ENCODE measurements around the gene CSNK1E.

Gene CSNK1E

DNA sequence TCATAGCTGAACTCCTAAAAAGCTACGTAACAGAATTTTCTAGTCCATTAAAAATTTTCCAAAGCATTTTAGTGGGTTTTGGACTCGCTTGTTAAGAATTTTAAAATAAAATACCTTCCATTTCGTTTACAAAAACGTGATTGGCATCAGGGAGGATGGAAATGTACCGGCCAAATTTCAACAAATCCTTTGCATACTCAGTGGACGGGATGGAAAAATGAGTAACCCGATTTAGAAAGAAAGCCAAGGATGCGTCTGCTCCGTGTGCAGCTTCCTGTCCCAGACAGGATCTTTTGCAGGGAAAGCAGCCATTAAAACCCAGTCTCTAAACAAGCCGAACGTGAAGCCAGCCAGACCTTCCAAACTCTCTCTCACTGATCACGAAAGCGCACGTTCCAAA, 60.1 kb downstream of the CSNK1E start:
- Mint-ChIP-seq H3K27ac (no peak overlapping the region), H3K27me3 (ENCODE audit: low read depth, poor library complexity) (peaks cover 6% of the 10 kb centered on the region), H3K4me3 (no peak overlapping the region), H3K9me3 (no peaks in the 10 kb centered on the region), H3K4me1 (peaks cover 45% of the 10 kb centered on the region), H3K36me3 (ENCODE audit: low read depth) (peaks cover 15% of the 10 kb centered on the region)
- DNase-seq, result no peak
- TF ChIP-seq, protein P1, sequence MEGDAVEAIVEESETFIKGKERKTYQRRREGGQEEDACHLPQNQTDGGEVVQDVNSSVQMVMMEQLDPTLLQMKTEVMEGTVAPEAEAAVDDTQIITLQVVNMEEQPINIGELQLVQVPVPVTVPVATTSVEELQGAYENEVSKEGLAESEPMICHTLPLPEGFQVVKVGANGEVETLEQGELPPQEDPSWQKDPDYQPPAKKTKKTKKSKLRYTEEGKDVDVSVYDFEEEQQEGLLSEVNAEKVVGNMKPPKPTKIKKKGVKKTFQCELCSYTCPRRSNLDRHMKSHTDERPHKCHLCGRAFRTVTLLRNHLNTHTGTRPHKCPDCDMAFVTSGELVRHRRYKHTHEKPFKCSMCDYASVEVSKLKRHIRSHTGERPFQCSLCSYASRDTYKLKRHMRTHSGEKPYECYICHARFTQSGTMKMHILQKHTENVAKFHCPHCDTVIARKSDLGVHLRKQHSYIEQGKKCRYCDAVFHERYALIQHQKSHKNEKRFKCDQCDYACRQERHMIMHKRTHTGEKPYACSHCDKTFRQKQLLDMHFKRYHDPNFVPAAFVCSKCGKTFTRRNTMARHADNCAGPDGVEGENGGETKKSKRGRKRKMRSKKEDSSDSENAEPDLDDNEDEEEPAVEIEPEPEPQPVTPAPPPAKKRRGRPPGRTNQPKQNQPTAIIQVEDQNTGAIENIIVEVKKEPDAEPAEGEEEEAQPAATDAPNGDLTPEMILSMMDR (IDR thresholded peaks at IDR 0.05), result no peak

DNA sequence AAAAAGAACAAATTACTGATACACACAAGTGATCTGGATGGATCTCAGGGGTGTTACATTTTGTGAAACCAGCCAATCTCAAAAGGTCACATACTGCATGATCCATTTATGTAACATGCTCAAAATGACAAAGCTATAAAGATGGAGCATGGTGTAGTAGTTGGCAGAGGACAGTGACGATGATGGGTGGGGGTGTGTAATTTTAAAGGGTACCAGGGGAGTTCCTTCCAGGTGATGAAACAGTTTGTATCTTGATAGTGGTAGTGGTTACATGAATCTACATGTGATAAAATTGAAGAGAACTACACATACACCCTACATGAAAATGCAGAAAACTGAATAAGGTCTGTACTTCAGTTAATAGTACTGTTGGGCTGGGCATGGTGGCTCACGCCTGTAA, 61.5 kb downstream of the CSNK1E start:
- TF ChIP-seq, protein P1 (IDR thresholded peaks at IDR 0.05), result no peak
- peaks cover 12% of the 10 kb centered on the region for H3K36me3 Mint-ChIP-seq (ENCODE audit: low read depth)
- H3K27me3 Mint-ChIP-seq (ENCODE audit: low read depth, poor library complexity), result peaks cover 6% of the 10 kb centered on the region
- H3K4me3 Mint-ChIP-seq, result no peak overlapping the region
- H3K9me3 Mint-ChIP-seq, result peaks cover 1% of the 10 kb centered on the region
- H3K27ac Mint-ChIP-seq, result no peak overlapping the region
- no peak for DNase-seq
- H3K4me1 Mint-ChIP-seq, result peaks cover 30% of the 10 kb centered on the region

DNA sequence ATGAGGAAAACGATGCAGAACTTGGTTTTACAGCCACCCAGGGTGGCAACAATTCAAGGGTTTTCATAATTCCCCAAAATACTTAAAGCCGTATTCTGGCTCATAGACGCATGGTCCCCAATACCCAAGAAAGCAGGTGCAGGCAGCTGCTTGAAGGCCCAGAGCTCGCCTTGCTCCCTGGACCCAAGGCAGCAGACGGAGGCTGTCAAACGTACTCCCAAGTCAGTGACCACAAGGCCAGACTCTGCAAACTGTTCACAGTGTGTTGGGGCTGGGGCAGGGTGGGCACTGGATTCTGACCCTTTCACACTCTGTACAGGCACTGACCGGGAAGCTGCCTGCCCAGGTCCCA, 65.9 kb downstream of the CSNK1E start:
- no peaks in the 10 kb centered on the region for H3K4me1 Mint-ChIP-seq
- peaks cover 7% of the 10 kb centered on the region for H3K27me3 Mint-ChIP-seq (ENCODE audit: low read depth, poor library complexity)
- DNase-seq, result no peak
- no peak overlapping the region for H3K4me3 Mint-ChIP-seq
- peaks cover 42% of the 10 kb centered on the region for H3K36me3 Mint-ChIP-seq (ENCODE audit: low read depth)
- TF ChIP-seq, protein P1 (IDR thresholded peaks at IDR 0.05), result no peak
- peaks cover 18% of the 10 kb centered on the region for H3K9me3 Mint-ChIP-seq
- no peak overlapping the region for H3K27ac Mint-ChIP-seq

DNA sequence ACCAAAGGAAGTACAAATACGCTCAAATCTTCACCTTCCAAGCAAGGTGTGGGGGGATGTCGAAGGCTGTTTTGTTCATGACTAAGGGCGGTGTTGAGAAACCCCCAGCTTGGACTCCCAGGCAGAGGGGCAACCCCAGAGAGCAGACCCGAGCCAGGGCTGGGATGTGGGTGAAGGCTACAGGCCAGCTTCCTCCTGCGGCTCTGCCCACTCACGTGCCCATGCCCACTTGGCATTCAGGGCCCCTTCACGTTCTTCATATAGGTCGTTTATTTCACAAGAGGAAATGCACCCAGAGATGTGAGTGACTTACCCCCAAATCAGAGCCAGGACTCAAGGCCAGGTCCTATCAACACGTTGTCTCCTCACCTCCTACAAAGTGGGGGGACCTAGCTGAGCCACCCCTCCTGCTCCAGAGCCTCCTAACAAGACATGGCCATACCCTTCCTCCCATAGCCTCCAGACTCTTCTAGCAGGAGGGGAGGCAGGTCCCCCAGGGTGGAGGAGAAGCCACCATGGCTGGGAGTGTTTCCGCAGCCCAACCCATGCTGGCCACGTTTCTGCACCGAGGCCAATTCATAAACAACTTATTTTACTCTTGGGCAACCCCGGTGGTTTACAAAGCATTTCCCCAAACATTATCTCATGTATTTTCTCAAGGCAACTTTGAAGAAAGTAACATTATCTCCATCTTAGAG, 66.4 kb downstream of the CSNK1E start:
- Mint-ChIP-seq H3K27ac (no peak overlapping the region), H3K4me3 (no peak overlapping the region), H3K27me3 (ENCODE audit: low read depth, poor library complexity) (peaks cover 7% of the 10 kb centered on the region), H3K9me3 (peaks cover 18% of the 10 kb centered on the region), H3K4me1 (no peaks in the 10 kb centered on the region), H3K36me3 (ENCODE audit: low read depth) (peaks cover 41% of the 10 kb centered on the region)
- DNase-seq, result no peak
- TF ChIP-seq, protein P1 (IDR thresholded peaks at IDR 0.05), result no peak

DNA sequence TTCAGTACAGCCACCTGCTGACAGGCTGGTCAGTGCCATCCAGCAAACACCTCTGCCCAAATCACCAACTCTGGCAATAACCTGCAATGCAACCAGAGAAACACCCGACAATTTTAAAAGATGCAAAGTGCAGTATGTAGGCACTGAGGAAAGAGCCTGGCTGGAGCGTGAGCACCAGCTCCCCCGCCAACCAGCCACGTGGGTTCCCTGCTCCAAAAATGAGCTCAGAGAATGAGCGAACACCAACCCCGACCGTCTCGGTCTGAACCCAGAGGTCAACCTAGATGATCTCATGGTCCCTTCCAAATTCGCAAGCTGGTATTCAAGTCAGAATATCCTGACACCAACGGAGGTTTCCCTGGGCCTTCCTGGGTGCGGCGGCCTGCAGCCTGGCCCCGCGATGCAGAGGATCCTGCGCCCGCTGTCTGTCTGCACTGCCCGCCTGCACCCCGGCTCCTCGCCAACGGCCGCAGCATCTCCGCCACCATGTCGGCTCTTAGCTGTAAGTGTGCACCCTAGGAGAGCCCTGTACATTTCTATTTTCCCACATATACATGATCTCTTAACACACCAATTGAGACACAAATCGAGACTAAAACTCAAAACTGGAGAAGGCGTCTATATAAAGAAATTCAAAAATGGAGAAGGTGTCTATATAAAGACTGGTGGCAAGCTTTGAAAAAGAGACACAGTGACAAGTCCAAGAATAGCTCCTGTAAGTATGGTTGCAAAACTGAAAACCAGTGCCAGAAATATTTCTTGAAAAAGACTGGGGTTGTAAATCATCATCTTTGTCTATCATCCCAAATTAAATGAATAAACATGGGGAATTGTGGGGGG, 67.2 kb downstream of the CSNK1E start:
- Mint-ChIP-seq H3K27me3 (ENCODE audit: low read depth, poor library complexity) (peaks cover 7% of the 10 kb centered on the region), H3K27ac (no peak overlapping the region), H3K4me1 (no peaks in the 10 kb centered on the region), H3K9me3 (peaks cover 18% of the 10 kb centered on the region), H3K4me3 (no peak overlapping the region), H3K36me3 (ENCODE audit: low read depth) (peaks cover 37% of the 10 kb centered on the region)
- TF ChIP-seq, protein P1 (IDR thresholded peaks at IDR 0.05), result no peak
- DNase-seq, result no peak

Measured in nephron progenitor cell (in vitro differentiated cells).